HG03469 (cell line): ENCODE results near the gene PLCB4.

Source experiments
- ATAC-seq: cut with Tn5 transposase; IDR thresholded peaks from one replicate; pipeline ENCODE4 v1.9.1; 2021; ENCODE audit warnings: mild to moderate bottlenecking, moderate library complexity, moderate number of reproducible peaks; ENCODE audit not compliant: unreplicated experiment

PLCB4 gene

GRCh38 chr20:9100691-9101090 lies 31.8 kb downstream of the PLCB4 start:
- ATAC-seq, result no peak

GRCh38 chr20:9102456-9102855 lies 33.6 kb downstream of the PLCB4 start:
- ATAC-seq, result no peak

DNA sequence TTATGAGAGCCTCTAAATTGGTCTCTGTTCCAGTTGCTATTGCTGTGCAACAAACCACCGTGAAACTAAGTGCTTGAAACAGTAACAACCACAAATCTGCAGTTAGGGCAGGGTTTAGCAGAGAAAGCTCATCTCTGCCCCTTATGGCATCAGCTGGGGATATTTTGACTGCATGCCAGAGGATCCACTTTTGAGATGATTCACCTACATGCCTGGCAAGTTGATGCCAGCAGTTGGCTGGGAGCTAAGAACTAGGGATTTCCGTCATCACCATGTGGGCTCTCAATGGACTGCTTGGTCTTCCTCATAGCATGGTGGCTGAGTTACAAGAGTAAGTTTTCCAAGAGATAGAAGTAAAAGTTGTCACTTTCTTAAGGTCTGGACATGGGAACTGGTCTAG lies 35.1 kb downstream of the PLCB4 start:
- no peak for ATAC-seq

- ATAC-seq, result no peak
Measured at GRCh38 chr20:9108260-9108659, 39.4 kb downstream of the PLCB4 start.

GRCh38 chr20:9109566-9109965 lies 40.7 kb downstream of the PLCB4 start:
- ATAC-seq, result no peak

GRCh38 chr20:9110365-9110764 lies 41.5 kb downstream of the PLCB4 start:
- no peak for ATAC-seq

DNA sequence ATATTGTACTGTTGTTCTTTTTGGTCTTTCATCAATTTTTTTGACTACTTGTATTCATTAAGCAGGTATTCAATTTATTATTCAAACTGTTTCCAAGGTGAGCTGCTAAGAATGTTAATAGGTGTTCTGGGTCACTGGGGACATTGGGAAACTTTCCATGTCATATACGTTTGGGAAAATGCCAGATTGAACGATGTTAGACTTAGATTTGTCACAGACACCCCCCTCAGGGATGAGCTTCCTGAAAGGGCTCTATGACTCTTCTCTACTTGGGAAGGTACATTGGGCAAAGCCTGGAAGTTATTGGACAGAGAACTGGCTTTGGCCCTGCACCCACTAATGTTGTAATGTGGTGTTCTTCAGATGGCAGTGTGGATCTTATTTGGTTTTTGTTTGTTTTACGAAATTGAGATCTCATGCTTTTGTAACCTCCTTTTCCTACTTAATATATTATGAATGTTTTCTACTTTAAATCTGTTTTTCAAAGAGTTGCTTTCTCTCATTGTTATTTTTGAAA lies 42.1 kb downstream of the PLCB4 start:
- no peak for ATAC-seq

DNA sequence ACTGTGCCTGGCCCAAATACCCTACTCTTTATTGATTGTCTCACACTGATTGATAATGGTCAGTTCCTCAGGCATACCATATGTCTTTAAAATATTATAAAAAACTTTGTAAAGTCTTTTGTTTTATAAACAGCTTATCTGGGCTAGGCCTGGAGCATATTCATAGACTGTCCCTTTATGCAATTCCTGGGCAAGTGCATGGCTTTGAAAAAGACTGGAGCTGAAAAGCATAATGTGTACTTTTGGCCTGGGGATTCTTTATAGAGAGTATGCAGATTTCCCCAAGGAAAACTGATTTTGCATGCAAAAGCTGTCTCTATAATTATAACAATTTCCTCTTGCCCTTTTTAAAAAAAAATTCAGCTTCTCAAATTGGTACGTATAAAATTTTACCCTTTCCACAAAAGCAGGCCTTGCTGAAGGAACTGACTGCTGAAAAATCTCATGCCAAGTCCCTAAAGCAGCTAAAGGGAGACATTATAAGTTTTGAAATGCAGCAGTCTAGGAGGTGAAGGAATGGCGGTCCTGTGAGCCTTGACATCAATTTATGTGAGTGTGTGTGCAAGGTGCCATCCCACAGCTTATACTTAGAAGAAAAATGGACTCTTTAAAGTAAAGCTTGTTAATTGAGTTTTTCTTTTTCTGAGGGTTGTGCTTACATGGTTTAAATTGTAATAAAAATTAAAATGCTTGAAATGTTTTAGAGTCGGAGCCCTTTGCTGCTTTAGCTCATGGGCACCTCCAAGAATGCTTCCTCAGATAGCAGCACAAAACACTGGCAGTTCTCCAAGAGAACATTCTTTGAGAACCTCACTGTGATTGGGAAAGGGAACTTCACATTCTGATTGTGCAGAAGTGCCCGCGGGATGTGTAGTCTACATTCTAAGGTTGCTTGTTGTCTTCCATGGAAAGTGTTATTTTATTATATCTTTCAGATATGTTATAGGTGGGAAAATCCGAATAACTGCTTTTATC lies 43.9 kb downstream of the PLCB4 start:
- no peak for ATAC-seq

DNA sequence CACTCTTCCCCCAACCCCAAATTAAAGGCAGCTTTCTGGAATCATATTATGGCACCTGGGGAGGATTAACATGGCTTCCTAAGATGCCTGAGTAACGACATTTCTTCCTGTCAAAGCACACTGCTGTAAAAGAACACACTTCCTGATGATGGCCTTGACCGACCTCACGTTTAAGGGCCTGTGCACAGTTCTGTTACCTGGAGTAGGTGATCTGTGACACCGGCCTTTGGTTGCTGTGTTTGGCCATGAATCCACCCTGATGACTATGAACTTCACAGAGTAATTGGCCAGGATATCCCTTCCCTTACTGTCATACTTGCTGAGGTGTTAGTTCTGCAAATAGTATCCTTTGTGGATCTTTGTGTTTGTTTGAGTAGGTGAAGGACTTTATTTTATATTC lies 45.8 kb downstream of the PLCB4 start:
- ATAC-seq, result no peak

GRCh38 chr20:9117548-9117947 lies 48.7 kb downstream of the PLCB4 start:
- ATAC-seq, result no peak

DNA sequence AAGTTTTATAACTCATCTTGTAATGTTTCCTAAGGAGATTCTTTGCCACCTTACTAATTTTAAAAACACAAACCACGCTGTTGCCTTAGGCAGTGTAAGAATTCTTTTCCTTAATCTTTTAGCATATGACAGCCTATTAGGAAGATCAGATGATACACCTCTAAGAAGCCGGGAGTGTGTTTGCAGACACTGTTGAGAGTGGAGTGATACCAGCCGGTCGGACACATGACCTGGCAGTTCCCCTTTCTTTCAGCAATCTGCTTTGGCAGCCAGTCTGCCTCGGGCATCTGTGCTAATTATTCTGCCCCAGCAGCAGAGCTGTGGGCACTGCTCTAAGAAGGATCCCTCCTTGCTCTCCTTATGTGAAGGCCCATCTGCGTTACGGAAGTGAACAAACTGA lies 50.9 kb downstream of the PLCB4 start:
- ATAC-seq, result no peak

GRCh38 chr20:9121211-9121610 lies 52.3 kb downstream of the PLCB4 start:
- no peak for ATAC-seq

GRCh38 chr20:9122571-9122970 lies 53.7 kb downstream of the PLCB4 start:
- ATAC-seq, result no peak

DNA sequence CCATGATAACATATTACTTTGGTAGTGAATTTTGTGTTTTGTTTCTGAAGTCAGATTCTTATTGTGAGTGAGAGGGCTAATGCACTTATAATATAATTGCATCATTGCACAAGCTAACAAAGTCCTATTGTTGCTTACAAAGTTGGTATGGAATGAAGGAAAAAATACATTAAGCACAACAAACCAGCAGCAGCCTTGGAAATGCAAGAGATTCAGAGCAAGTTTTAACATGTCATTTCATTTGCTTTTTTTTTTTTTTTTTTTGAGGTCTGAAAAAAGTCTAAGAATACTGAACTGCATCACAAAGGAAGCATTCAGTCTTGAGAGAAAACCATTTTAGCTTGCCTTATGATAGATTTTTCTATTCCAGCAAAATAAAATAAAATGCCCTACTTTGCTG lies 57.6 kb downstream of the PLCB4 start:
- ATAC-seq, result no peak

GRCh38 chr20:9128568-9128967 lies 59.7 kb downstream of the PLCB4 start:
- no peak for ATAC-seq

DNA sequence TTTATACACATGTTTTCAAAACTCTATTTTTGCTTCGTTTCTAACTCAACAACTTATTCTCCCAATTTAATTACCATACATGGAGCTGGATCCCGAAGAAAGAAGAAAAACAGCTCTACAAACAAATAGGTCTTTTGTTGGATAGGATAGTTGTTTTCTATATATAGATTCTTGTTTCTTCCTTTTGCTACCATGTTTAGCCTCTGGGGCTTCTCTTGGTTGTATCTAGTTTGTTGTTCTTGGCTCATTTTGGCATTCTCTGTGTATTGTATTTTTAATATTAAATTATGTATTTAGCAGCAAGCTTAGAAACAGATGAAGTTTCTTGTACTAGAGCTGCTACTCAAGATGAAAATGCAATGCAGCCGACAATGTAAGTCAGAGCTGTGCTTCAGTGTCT lies 60.9 kb downstream of the PLCB4 start:
- ATAC-seq, result no peak

DNA sequence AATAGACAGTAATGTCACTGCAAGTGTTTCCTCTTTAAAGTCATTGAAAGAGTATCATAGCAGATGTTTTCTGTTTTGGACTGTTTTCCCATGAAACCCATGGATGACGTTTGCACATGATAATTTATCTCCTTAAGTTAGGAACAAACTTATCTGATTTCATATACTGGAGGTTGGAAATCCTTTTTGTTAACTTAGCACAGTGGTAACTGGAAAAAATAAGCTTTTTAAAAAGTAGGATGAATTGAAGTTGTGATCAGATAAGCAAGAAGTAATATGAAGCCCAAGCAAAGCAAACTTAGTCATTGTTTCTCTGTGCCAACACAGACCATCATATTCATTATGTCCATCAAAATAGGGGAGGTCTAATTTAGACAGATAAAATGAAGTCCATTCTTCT lies 61.6 kb downstream of the PLCB4 start:
- no peak for ATAC-seq

GRCh38 chr20:9131841-9132240 lies 63.0 kb downstream of the PLCB4 start:
- ATAC-seq, result no peak

GRCh38 chr20:9134346-9134745 lies 65.5 kb downstream of the PLCB4 start:
- no peak for ATAC-seq

DNA sequence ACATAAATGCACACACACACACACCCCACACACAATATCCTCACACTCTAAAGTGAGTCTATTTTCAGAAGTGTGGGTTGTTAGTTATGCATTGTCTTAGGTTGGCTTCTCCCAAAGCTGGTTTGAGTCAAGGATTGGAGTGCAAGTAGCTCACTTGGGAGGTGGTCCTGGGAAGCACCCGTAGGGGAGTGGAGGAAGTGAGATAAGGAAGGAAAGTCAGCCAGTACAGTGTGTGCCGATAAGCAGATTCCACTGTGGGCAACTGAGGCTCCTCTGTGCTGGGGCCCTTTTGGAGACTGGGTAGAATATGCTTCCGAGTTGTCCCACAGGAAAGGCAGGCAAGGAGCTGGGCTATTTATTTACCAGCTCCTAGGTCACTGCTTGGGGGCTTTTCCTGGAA lies 67.2 kb downstream of the PLCB4 start:
- no peak for ATAC-seq

DNA sequence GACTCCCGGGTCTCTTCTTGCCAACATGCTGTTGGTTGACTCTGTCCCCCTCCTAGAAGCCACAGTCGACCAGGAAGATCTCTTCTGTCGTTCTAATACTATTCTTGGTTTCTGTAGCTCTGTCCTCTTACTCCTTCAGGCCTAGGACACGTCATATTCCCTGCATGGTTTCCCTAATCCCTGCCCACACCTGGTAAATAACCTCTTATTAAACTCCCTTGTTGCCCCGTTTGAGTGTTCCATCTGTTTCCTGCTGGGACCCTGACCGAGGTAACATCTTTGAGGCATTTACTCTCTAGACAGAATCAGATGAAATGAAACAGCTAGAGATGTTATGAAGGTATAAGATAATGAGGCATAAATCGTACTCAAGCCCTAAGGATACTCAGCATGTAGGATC lies 68.1 kb downstream of the PLCB4 start:
- no peak for ATAC-seq

DNA sequence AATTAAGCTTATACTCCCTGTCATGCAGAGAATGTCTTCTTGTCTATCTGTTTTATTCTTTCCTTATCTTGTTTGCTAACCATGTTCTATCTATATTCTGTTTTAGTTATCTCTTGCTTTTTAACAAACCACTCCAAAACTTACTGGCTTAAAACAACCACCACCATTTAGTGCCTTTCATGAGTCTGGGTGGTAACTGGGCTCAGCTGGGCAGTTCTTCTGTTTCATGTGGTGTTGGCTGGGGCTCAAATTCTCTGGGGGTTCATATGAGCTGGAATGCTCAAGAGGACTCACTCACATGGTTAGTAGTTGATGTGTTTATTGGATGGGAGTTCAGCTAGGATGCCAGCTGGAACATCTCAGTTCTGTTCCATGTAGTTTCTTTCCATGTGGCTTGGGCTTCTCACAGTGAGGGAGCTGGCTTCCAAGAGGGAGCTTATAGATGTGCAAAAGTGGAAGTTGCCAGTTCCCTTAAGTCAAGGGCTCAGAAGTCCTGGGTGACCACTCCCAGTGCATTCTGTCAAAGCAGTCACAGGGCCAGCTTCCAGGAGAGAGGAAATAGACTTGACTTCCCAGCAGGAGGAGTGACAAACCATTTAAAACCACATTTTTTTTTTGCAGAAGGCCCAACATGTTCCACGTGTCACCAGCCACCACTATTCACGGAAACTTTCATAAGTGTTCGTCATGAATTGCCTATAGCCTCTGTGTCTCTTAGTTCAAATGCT lies 70.4 kb downstream of the PLCB4 start:
- ATAC-seq, result no peak
